Stimulated activated CD8-positive, alpha-beta memory T cell treated with anti-CD3 and anti-CD28 coated beads, Interleukin-15, amount 100 ng/mL, for 24 hours (primary cell): ENCODE results near the gene ANKFY1.
A peak's percentile ranks its signal among the peaks of the same experiment; 100 is the strongest.
"Not testable (repeated sequence)": the region's sequence is repeated elsewhere in the genome, so short reads cannot be mapped to it uniquely, and the experiment has no call there.

Experiments used
- DNase-seq: peaks from one replicate; pipeline ENCODE4 v3.0.0-alpha.2; 2020; ENCODE audit warnings: low read depth

The ANKFY1 gene

DNA sequence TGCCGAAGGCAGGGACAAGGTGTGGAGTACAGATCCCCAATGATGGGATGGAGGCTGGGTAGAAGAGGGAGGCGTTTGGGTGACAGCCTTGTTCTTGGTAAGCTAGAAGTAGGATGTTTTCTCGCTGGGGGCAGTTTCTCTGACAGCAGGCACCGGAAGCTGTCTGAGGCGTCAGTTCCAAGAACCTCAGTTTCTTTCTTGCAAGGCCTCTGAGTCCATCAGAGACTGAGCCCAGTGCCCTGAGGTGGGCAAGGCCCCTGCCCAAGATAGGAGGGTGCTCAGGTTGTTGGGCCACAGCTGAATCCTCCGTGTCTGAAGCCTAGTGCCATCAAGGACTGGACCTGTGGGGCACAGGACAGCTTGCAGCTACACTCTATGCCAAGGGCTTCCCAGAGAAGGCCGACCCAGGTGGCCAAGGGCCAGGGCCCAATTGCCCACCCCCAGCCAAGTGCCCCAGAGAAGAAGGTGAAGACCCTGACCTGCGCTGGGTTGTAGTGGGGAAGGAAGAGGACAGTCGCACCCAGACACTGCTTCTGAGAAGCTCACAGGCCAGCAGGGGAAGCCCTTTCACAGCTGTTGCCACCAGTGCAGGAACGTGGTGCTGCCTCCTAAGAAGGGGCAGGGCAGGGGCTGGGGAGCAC is 107.7 kb downstream of the ANKFY1 start:
- no peak for DNase-seq

DNA sequence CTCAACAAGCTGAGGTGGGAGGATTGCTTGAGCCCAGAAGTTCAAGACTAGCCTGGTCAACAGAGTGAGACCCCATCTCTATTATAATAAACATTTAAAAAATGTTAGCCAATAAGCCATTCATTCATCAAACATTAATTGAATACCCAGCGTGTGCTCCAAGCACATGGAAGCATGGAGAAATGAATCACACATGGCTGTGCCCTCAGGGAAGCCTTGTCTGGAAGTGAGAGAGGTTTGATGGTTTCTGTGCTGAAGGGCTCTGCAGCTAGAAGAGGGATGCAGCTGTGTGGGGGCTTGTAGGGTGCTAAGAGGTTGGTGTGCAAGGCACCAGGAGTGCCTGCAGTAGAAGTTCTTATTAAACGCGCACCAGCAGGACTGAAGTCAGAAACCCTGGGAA is 109.6 kb downstream of the ANKFY1 start:
- no peak for DNase-seq

DNA sequence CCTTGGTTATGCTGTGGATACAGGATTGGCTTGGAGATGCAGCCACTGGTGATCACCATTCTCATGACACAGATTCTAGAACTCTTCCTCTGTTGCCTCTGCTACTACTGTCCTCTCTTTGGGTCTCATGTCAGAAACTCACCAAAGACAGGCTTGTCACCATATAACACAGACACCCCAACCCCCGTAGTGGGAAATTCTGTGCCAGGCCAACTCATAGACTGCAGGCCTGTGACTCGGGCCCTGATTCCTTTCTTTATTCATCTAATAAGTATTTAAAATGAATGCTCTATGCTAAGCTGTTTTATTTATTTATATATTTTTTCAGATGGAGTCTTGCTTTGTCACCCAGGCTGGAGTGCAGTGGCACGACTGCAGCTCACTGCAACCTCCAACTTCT is 111.3 kb downstream of the ANKFY1 start:
- no peak for DNase-seq

DNA sequence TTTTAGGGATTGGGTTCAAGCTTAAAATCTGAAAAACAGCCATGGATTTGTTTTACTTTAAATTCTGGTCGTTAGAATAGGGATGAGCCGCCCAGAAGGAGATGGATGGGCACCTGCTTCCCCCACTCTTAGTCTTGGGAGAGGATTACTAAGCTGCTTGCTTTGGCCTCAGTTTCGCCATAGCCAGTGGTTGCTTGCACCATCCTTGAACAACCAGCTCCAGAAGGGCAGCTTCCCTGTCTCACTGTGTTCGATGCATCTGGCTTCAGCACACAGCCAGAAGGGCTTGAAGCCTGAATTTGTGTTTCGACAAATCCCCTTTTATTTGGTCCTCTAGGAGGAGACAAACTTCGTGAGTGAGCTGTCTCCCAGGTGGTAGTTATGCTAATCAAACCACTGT is 113.7 kb downstream of the ANKFY1 start:
- no peak for DNase-seq

DNA sequence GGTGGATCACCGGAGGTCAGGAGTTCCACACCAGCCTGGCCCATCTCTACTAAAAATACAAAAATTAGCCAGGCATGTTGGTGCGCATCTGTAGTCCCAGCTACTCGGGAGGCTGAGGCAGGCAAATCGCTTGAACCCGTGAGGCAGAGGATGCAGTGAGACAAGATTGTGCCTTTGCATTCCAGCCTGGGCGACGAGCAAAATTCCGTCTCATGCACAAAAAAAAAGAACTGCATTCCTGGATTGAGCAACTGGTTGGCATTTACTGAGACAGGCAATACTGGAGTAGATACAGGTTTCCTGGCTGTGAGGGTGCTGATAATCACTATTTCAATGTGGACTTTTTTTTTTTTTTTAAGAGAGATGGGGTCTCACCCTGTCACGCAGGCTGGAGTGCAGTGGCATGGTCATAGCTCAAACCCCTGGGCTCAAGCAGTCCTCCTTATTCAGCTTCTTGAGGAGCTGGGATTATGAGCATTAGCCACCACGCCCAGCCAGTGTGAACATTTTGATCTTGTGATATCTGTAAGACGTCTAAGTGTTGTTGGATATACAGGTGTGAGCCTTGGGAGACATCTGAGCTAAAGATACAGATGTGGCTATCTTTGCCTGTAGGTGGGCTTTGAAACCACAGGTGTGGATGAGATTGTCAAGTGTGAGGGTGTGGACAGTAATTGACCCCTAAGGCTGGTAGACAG is 115.0 kb downstream of the ANKFY1 start:
- no peak for DNase-seq

DNA sequence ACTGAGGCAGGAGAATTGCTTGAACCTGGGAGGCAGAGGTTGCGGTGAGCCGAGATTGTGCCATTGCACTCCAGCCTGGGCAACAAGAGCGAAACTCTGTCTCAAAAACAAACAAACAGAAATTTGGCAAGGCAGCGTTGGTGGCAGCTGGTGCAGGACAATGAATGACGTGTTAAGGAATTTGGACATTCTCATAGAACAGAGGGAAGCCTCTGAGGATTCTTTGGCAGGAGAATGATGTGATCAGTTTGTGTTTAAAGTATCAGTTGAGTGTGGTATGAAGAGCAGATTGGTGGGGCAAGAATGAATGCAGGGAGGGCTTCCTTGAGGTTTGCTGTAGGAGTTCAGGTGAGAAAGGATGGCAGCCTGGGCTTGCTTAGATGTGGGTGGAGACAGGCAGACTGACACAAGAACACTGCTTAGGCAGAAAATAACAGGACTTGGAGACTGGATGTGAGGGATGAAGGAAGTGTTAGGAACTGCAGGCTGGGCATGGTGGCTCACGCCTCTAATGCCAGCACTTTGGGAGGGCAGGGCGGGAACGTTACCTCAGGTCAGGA is 115.9 kb downstream of the ANKFY1 start:
- no peak for DNase-seq

DNA sequence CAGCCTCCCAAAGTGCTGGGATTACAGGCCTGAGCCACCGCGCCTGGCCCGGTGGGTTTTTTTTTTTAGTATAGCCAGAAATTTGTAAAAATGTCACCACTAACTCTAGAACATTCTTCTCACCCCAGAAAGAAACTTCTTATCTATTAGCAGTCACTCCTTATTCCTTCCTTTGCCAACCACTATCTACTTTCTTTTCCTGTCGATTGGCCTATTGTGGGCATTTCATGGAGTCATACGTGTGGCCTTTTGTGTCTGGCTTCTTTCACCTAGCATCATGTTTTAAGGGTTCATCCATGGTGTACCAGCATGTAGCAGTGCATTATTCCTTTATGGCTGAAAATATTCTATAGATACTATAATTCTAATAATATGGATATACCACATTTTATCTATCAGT is 117.1 kb downstream of the ANKFY1 start:
- DNase-seq, result no peak

DNA sequence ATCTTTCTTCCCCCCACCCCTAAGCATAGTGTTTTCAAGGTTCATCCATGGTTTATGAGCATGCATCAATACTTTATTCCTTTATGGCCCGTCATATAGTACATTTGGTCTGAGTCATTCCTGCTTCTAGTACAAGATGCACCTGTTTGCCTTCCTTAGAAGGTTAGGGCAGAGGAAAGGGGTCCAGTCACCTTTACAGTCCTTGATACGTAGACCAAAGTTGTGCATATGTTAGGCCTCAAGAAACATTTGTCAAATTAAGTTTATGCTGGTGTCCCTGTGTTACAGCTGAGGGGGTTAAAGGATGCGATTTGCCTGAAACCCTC is 119.4 kb downstream of the ANKFY1 start:
- no peak for DNase-seq

DNA sequence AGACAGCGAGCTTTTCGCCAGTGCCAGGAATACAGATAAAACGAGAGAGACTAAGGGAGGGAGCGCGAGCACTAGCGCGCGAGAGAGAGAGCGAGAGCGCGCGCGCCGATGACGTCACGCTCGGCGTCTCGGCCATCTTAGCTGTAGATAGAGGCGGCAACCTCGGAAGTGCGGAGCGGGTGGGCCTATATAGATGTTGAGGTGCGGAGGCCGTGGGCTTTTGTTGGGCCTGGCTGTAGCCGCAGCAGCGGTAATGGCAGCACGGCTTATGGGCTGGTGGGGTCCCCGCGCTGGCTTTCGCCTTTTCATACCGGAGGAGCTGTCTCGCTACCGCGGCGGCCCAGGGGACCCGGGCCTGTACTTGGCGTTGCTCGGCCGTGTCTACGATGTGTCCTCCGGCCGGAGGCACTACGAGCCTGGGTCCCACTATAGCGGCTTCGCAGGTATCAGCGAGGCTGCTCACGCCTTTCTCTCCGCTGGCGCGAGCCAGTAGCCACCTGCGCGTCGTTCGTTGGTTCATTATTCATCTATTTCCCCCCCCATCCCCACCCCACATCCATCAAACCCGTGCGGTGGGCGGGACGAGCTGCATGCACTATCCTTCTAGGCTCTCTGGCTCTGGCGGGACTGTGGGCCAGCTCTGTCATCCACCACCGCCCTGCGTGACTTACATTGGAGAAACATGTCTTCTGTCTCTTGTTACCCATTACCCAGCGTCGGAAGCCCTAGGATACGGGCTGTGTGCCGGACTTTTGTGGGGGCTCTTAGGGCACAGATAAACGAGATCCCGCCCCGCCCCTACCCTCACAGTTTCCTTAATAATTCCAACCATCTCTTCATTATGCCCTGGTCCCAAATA is 120.0 kb downstream of the ANKFY1 start:
- peak; percentile 83 for DNase-seq

DNA sequence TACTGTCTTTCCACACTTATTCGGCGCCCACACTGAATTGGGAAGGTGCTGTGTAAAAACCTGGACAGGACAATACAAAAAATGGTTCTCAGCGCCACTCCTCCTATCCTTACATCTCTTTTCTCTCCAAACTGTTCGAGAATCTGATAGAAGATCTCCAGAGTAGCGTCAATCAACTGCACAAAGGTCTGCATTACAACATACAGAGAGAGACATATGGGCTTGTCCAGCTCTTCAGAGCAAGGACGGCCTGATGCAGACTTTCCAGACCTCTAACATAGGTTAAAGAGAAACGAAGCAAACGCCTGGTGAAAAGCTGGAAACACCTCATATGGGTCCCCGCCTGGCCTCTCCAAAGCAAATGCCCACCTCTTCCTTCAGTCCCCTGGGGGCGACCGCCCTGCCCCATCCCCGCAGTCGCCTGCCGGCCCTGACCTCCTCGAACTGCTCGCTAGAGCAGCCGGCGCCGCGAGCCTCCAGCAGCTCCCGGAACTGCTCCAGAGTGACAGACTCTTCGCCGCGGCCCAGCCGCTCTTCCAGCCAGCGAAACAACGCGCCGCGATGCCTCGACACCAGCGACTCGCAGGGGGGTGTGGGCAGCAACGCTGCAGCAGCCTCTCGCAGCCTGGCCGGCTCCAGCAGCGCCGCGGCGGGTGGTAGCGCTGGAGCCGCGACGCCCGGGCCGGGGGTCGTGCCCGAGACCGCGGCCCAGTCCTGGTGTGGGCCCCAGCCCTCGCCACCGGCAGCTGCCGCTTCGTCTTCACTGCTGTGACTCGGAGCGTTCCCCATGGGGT is 121.5 kb downstream of the ANKFY1 start:
- DNase-seq, result no peak

DNA sequence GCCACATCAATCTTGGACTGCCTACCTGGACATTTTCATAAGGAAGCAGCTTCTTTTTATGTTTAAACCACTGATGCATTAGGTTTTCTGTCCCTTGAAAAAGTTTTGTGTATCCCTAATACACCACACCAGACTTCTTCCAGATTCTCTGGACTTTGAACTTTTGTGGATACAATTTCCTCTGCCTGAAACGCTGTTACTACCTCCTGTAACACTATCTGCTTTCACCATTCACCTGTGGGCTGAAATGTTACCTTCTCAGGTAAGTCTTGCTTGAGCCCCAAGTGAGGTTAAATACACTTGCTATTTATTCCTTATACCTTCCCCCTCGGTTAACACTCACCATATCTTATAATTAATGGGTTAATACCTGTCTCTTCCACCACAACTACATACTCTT is 123.7 kb downstream of the ANKFY1 start:
- DNase-seq, result no peak

DNA sequence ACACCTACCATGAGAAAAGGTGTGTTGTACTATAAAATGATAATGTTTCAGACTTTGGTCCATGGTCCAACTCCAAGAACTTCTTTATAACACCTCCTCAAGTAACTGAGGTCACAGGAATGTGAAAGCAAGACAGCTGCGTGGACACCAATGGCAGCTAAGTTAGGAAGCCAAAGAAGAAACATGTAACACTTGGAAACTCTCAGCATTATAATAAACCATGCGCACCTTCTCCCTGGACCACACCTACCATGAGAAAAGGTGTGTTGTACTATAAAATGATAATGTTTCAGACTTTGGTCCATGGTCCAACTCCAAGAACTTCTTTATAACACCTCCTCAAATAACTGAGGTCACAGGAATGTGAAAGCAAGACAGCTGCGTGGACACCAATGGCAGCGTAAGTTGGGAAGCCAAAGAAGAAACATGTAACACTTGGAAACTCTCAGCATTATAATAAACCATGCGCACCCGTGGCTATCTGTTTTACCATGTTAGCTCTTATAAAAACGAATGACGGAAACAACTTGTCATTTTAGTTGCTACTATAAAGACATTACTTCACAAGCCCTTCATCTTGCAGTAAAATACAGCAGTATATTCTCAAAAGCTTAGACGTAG is 124.8 kb downstream of the ANKFY1 start:
- not testable (repeated sequence) for DNase-seq

DNA sequence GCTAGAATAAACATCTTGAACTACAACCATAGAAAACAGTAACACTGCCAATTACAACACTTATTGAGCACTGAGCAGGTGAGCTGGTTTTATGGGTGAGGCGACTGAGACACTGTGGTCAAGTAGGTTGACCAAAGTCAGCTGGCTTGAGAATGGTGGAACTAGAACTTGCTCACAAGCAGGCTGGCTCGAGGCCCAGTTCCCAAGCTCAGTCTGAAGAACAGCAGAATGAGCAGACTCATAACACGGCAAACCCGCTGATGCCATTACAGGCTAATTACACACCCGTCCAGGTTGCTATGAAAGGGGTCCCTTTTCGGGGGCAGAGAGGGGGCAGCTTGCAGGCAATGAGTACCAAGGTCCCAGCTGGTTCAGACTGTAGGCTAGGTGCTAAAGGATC is 127.4 kb downstream of the ANKFY1 start:
- no peak for DNase-seq

DNA sequence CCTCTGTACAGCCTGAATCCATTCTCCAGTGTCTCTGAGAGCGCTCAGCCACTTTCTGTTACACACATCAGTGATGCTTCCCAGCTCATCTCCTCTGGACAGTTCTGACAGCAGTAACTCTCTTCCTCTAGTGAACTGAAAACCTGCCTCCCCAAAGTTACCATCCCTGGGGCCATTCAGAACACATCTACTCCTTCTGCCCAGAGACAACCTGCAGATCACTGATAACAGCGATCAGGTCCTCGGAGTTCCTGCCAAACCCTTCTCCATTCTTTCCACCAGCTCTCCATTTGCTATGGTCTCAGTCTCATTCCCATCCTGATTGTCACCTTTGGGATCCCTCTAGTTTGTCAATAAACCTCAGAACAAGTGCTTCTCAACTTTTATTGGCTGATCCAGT is 128.3 kb downstream of the ANKFY1 start:
- DNase-seq, result no peak

DNA sequence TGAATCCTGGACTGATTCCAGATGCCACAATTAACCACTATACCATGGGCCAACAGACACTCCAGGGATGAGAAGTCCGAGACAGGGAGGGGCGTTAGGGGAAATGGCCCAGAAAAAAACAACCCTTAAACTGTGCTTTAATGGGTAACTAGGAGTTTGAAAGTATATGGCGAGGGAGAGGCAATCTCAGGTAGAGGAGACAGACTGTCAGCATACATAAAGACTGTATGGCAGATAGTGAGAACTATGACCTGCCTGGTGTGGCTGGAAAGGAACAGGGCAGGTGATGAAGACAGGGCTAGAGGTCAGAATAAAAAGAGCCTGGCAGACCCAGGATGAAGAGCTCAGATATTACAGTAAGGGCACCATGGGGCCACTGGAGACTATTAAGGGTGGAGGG is 129.1 kb downstream of the ANKFY1 start:
- no peak for DNase-seq

DNA sequence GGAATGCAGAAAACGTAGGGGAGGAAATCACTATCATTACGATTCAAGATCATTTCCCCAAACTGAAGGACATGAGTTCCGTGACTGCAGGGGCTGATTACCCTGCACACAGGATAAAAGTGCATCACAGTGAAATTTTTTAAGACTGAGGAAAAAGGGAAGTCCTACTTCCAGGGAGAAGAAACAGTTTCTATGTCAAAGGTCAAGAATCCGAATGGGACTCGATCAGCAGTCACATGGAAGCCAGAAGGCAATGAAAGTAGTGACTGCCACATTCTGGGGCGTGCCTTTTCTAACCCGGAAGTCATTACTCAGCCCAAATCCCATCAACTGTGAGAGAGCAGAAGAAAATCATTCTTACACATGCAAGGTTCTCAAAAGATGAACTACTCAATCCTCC is 133.1 kb downstream of the ANKFY1 start:
- no peak for DNase-seq

DNA sequence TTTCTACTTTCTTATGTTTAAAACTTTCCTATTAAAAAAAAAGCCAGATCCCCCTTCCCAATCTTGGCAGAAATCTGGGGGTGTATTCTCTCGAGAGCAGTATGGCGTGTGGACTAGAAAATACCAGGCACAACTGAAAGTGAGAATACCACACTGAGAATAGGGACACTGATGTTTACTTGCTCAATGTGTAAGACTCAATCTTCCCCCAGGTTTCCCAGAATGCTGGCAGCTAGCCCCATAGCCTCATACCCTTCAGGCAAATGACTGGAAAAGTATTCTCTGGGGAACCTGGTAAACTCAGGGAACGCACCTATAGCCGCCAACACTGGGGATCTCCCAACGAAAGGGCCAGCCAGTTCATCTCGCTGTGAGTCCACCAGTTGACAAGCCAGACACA is 136.2 kb downstream of the ANKFY1 start:
- DNase-seq, result no peak

DNA sequence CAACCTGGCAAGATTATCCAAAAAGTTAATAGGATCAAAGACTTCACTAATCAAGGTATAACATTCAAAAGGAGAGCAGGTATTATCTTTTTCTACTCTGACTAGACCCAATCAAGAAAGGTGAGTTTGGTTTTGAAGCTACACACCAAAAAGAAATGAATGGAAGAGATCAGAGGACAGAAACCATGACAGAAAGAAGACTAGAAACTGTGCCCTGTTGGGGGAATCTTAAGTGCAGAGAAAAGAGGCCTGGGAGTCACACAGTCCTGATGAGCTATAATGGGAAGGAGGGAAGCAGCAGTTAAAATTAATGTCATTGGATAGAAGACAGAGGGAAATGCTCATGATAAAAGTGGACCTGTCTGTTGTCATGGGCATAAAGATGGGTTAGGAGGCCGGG is 138.2 kb downstream of the ANKFY1 start:
- no peak for DNase-seq

DNA sequence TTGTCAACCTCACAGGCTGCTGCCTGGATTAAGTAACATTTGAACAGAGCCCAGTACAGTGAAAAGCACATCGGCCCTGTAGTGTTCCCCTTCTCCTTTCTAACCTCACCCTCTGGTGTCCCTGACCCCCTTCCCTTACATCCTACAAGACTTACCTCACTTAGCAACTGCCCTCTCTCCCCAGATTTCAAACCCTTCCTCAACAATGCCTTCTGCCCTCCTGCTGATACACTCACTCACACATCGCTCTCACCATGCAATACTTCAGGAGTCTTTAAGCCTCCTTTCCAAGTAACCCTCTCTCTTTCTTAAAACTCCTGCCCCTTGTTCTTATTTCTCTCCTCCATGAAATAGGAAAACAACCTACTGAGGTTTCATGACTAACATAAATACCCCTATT is 138.8 kb downstream of the ANKFY1 start:
- DNase-seq, result no peak

DNA sequence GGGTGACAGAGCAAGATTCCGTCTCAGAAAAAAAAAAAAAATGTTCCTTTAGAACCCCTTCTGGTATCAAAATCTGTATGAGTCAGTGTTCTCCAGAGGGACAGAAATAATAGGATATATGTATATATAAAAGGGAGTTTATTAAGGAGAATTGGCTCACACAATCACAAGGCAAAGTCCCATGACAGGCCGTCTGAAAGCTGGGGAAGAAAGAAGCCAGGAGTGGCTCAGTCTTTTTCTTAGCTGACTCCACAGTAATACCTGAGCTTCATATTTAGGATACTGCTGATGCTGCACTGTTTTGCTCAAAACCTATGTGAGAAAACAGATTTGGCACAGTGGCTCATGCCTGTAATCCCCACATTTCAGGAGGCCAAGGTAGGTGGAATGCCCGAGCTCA is 143.4 kb downstream of the ANKFY1 start:
- DNase-seq, result no peak

DNA sequence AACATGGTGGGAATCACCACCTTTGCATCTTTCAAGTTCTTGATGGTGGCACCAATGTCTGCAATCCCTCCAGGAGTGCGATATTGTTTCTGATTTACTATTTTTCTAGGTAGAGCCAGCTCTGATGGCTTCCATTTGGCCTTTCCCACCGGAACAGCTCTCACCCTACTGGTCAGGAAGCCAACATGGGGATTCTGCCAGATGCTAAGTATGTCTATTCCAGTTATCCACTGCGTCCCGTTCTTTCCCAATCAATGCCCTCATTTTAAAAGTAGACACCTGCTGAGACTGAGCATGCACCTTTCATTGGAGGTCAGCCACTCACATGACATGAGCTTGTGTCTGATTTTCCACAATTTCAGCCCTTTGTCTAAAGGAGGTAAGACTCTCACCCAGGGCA is 144.5 kb downstream of the ANKFY1 start:
- DNase-seq, result no peak
